ENCODE measurements around the gene FAAP20.

Gene FAAP20

DNA sequence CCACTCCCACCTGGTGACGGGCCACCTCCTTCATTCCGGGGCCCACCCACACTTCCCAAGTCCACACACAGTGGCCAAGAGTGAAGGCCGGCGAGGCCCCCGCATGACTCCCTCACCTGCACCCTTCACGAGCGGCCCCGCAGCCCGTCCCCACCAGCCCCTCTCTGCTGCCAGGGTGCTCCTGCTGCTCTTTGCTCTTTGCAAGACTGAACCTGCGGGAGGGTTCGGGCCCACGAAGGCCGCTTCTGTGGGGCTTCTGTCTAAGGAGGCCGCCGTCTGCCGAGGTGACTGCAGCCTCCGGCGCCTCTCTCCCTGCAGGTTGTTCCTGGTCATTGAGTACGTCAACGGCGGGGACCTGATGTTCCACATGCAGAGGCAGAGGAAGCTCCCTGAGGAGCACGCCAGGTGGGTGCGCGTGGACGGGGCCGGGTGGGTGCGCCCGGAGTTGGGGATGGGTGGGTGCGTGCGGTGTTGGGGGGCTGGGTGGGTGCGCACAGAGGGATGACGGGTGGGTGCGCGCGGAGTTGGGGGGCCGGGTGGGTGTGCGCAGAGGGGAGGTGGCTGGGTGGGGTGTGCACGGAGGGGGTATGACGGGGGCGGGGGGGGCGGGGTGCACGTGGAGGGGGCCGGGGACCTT, 25.3 kb downstream of the FAAP20 start:
- no peak overlapping the region for H3K4me2 ChIP-seq (ENCODE audit: low read depth, low read length, poor library complexity, severe bottlenecking)
- H3K9me2 ChIP-seq (replicated peaks; ENCODE audit: insufficient read depth, low read length) = no peaks in the 10 kb centered on the region
- H3K4me3 ChIP-seq (ENCODE audit: insufficient read depth, low read length, poor library complexity, severe bottlenecking) = no peak overlapping the region
- H3K27me3 ChIP-seq (ENCODE audit: low read length) = no peaks in the 10 kb centered on the region
- no peak overlapping the region for H3K9ac ChIP-seq (ENCODE audit: low read length)
- H4K20me1 ChIP-seq (ENCODE audit: low read depth, low read length) = no peaks in the 10 kb centered on the region
- H2AFZ ChIP-seq (ENCODE audit: low read depth, low read length, severe bottlenecking) = no peak overlapping the region
- no peaks in the 10 kb centered on the region for H3K9me3 ChIP-seq (ENCODE audit: insufficient read depth, low read length)
- TF ChIP-seq EZH2phosphoT487 (conservative IDR thresholded peaks at IDR 0.05; ENCODE audit: low read length) = no peak
- TF ChIP-seq, protein P1, sequence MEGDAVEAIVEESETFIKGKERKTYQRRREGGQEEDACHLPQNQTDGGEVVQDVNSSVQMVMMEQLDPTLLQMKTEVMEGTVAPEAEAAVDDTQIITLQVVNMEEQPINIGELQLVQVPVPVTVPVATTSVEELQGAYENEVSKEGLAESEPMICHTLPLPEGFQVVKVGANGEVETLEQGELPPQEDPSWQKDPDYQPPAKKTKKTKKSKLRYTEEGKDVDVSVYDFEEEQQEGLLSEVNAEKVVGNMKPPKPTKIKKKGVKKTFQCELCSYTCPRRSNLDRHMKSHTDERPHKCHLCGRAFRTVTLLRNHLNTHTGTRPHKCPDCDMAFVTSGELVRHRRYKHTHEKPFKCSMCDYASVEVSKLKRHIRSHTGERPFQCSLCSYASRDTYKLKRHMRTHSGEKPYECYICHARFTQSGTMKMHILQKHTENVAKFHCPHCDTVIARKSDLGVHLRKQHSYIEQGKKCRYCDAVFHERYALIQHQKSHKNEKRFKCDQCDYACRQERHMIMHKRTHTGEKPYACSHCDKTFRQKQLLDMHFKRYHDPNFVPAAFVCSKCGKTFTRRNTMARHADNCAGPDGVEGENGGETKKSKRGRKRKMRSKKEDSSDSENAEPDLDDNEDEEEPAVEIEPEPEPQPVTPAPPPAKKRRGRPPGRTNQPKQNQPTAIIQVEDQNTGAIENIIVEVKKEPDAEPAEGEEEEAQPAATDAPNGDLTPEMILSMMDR (IDR thresholded peaks at IDR 0.05; ENCODE audit: insufficient read depth, low read length, poor library complexity, severe bottlenecking) = no peak
- H3K36me3 ChIP-seq (ENCODE audit: low read length) = no peaks in the 10 kb centered on the region
- no peak overlapping the region for H3K27ac ChIP-seq (ENCODE audit: low read depth, low read length)
- no peaks in the 10 kb centered on the region for H3F3A ChIP-seq (ENCODE audit: insufficient read depth)
- H3K79me2 ChIP-seq (ENCODE audit: insufficient read depth, low read length) = no peaks in the 10 kb centered on the region

DNA sequence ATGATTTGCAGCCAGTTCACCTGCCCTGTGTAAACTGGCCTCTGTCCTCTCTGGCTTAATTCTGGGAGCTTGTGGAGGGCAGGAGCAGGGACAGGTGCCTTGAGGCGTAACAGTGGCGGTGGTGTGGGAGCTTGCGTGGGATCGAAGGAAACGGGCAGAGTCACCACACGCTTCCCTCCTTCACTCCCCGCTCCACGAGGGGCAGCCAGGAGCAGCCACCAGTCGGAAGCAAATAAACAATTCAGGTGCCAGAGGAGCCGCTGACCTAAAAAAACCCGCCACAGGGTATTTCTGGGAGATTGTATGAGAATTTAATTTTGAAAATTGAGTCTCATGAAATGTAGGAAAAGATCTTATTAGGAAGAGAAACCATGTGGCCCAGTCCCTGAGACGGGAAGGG, 26.0 kb downstream of the FAAP20 start:
- no peak for TF ChIP-seq EZH2phosphoT487 (conservative IDR thresholded peaks at IDR 0.05; ENCODE audit: low read length)
- TF ChIP-seq, protein P1 (IDR thresholded peaks at IDR 0.05; ENCODE audit: insufficient read depth, low read length, poor library complexity, severe bottlenecking) = no peak
- Histone ChIP-seq H3K27me3 (ENCODE audit: low read length) (no peaks in the 10 kb centered on the region), H3K4me2 (ENCODE audit: low read depth, low read length, poor library complexity, severe bottlenecking) (no peak overlapping the region), H3K9ac (ENCODE audit: low read length) (no peak overlapping the region), H3K36me3 (ENCODE audit: low read length) (no peaks in the 10 kb centered on the region), H3K27ac (ENCODE audit: low read depth, low read length) (no peak overlapping the region), H2AFZ (ENCODE audit: low read depth, low read length, severe bottlenecking) (no peak overlapping the region), H4K20me1 (ENCODE audit: low read depth, low read length) (no peaks in the 10 kb centered on the region), H3F3A (ENCODE audit: insufficient read depth) (no peaks in the 10 kb centered on the region), H3K4me3 (ENCODE audit: insufficient read depth, low read length, poor library complexity, severe bottlenecking) (no peak overlapping the region), H3K9me3 (ENCODE audit: insufficient read depth, low read length) (no peaks in the 10 kb centered on the region), H3K9me2 (replicated peaks; ENCODE audit: insufficient read depth, low read length) (no peaks in the 10 kb centered on the region), H3K79me2 (ENCODE audit: insufficient read depth, low read length) (no peaks in the 10 kb centered on the region)

DNA sequence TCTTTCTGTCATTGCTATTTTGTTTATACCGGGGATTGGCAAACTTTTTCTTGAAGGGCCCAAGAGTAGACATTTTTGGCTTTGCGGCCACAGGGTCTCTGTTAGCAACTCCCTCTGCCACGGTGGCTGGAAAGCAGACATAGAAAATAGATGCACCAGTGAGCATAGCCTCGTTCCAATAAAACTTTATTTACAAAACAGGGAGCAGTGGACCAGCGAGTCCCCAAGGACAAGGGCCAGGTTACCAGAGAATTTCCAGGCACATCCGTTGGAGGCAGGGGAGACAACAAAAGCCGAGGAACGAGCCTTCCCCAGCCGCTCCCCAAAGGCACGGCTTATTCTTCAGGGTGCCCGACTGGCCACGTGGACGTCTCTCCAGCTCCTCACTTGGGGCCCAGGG, 26.5 kb downstream of the FAAP20 start:
- Histone ChIP-seq H3F3A (ENCODE audit: insufficient read depth) (no peaks in the 10 kb centered on the region), H4K20me1 (ENCODE audit: low read depth, low read length) (no peaks in the 10 kb centered on the region), H3K9me2 (replicated peaks; ENCODE audit: insufficient read depth, low read length) (no peaks in the 10 kb centered on the region), H3K79me2 (ENCODE audit: insufficient read depth, low read length) (no peaks in the 10 kb centered on the region), H3K9me3 (ENCODE audit: insufficient read depth, low read length) (no peaks in the 10 kb centered on the region), H3K27me3 (ENCODE audit: low read length) (no peaks in the 10 kb centered on the region), H3K9ac (ENCODE audit: low read length) (no peak overlapping the region), H3K36me3 (ENCODE audit: low read length) (no peaks in the 10 kb centered on the region), H3K27ac (ENCODE audit: low read depth, low read length) (no peak overlapping the region), H3K4me3 (ENCODE audit: insufficient read depth, low read length, poor library complexity, severe bottlenecking) (no peak overlapping the region), H2AFZ (ENCODE audit: low read depth, low read length, severe bottlenecking) (no peak overlapping the region), H3K4me2 (ENCODE audit: low read depth, low read length, poor library complexity, severe bottlenecking) (no peak overlapping the region)
- TF ChIP-seq EZH2phosphoT487 (conservative IDR thresholded peaks at IDR 0.05; ENCODE audit: low read length) = no peak
- TF ChIP-seq, protein P1 (IDR thresholded peaks at IDR 0.05; ENCODE audit: insufficient read depth, low read length, poor library complexity, severe bottlenecking) = no peak
